Adipocyte (in vitro differentiated cells): Measurements from ENCODE around the gene TUBB4A.
"Not testable (repeated sequence)": the region's sequence is repeated elsewhere in the genome, so short reads cannot be mapped to it uniquely, and the experiment has no call there.

Source experiments
- DNase-seq: peaks from one replicate; pipeline ENCODE4 v3.0.0-alpha.2; 2015; ENCODE audit warnings: low read depth
- H3K27me3 ChIP-seq: replicated peaks from 2 replicates; pipeline ENCODE4 v1.7.0; 2013; ENCODE audit warnings: mild to moderate bottlenecking, low read length, moderate library complexity; ENCODE audit not compliant: control insufficient read depth, insufficient read depth
- H3K36me3 ChIP-seq: 2 replicates; pipeline ENCODE4 v1.7.0; 2013; ENCODE audit warnings: low read length, mild to moderate bottlenecking, moderate library complexity; ENCODE audit not compliant: control insufficient read depth, insufficient read depth, severe bottlenecking
- H3K4me1 ChIP-seq: 2 replicates; pipeline ENCODE4 v1.7.0; 2013; ENCODE audit warnings: mild to moderate bottlenecking, low read length, moderate library complexity; ENCODE audit not compliant: control insufficient read depth, insufficient read depth
- H3K4me3 ChIP-seq: 2 replicates; pipeline ENCODE4 v1.7.0; 2013; ENCODE audit warnings: mild to moderate bottlenecking, low read length, moderate library complexity
- H3K9ac ChIP-seq: 2 replicates; pipeline ENCODE4 v1.7.0; 2013; ENCODE audit warnings: mild to moderate bottlenecking, low read length, moderate library complexity
- H3K9me3 ChIP-seq: 2 replicates; pipeline ENCODE4 v1.7.0; 2013; ENCODE audit warnings: mild to moderate bottlenecking, low read length, moderate library complexity; ENCODE audit not compliant: control insufficient read depth

Gene TUBB4A

DNA sequence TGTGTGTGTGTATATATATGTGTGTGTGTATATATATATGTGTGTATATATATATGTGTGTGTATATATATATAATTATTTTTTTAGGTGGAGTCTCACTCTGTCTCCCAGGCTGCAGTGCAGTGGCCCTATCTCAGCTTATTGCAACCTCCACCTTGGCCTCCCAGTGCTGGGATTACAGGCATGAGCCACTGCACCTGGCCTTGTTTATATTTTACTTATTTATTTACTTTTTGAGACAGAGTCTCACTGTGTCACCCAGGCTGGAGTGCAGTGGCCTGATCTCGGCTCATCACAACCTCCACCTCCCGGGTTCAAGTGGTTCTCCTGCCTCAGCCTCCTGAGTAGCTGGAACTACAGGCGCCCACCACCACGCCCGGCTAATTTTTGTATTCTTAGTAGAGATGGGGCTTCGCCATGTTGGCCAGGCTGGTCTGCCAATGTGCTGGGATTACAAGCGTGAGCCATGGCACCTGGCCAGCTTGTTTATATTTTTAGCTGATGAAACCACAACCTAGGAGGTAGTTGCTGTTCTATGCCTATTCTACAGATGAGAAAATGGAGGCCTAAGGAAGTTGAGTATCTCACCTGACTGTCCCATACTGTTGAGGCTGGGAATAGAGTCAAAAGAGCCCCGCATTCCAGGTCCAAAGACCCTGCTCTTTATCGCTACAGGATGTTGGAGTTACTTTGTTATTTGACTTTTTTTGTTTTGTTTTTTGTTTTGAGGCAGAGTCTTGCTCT lies 6.1 kb upstream of the TUBB4A start:
- not testable (repeated sequence) for H3K27me3 ChIP-seq, H3K9ac ChIP-seq, H3K4me1 ChIP-seq, H3K9me3 ChIP-seq, H3K36me3 ChIP-seq, H3K4me3 ChIP-seq, DNase-seq

DNA sequence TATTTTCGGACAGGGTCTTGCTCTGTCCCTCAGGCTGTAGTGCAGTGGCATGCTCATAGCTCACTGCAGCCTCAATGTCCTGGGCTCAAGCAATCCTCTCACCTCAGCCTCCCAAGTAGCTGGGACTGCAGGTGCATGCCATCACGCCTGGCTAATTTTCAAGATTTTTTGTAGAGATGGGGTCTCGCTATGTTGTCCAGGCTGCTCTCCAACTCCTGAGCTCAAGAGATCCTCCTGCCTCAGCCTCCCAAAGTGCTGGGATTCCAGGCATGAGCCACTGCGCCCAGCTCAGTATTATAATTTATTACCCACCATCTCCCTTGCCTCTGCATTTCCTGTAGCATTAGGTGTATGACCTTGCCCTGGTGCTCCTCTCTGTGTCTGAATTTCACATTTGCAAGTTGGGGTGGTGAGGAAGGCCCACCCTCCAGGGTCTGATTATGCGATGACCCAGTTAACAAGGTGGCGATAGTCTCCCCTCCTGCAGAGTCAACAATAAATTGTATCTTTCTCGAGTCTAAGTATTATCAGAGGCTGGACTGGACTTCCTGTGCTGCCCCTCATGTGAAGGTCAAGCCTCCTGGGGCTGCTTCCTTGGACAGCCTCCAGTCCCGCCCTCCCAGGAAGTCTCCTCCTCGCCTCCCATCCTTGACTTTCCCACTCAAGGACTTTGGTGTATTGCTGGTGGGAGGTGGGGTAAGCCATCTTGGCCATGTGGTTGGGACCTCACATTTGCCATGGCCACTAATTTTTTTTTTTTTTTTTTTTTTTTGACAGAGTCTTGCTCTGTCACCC lies 1.5 kb upstream of the TUBB4A start:
- H3K4me3 ChIP-seq, result no peak overlapping the region
- no peak overlapping the region for H3K9ac ChIP-seq
- H3K9me3 ChIP-seq, result no peaks in the 10 kb centered on the region
- H3K4me1 ChIP-seq, result no peaks in the 10 kb centered on the region
- H3K36me3 ChIP-seq, result no peaks in the 10 kb centered on the region
- H3K27me3 ChIP-seq, result peaks cover 28% of the 10 kb centered on the region
- no peak for DNase-seq

- Histone ChIP-seq H3K36me3 (no peaks in the 10 kb centered on the region), H3K9ac (no peak overlapping the region), H3K4me3 (no peak overlapping the region), H3K9me3 (no peaks in the 10 kb centered on the region), H3K27me3 (peaks cover 34% of the 10 kb centered on the region), H3K4me1 (no peaks in the 10 kb centered on the region)
- no peak for DNase-seq
These were observed 1.0 kb downstream of the TUBB4A start for GRCh38 chr19:6500837-6501739.

DNA sequence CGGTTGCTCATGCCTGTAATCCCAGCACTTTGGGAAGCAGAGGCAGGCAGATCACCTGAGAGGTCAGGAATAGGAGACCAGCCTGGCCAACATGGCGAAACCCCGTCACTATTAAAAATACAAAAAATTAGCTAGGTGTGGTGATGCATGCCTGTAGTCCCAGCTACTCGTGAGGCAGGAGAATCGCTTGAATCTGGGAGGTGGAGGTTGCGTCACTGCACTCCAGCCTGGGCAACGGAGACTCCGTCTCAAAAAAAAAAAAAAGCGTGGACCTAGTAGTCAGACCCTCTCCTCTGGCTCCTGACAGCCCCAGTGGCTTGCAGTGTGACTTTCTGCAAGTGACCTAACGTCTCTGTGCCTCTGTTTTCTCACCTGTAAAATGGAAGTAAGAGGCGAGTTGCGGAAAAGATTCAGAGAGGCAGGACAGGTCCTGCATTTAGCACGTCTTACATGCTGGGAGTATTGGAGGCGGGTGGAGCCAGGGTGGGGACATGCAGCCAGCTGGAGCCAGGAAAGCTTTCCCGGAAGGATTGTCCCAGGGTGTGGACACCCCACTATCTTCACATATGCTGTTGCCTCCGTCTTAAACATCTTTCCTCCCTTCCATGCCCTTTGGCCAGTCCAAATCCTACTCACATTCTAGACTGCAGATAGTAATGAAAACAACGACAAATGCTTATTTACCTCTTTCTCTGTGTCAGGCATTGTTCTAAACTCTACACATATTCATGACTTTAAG lies 2.9 kb downstream of the TUBB4A start:
- no peak overlapping the region for H3K9ac ChIP-seq
- peaks cover 34% of the 10 kb centered on the region for H3K27me3 ChIP-seq
- no peak overlapping the region for H3K4me3 ChIP-seq
- DNase-seq, result no peak
- no peaks in the 10 kb centered on the region for H3K9me3 ChIP-seq
- H3K4me1 ChIP-seq, result no peaks in the 10 kb centered on the region
- H3K36me3 ChIP-seq, result no peaks in the 10 kb centered on the region

GRCh38 chr19:6498294-6499036 lies 3.6 kb downstream of the TUBB4A start:
- H3K9me3 ChIP-seq, result no peaks in the 10 kb centered on the region
- DNase-seq, result no peak
- peaks cover 34% of the 10 kb centered on the region for H3K27me3 ChIP-seq
- no peak overlapping the region for H3K9ac ChIP-seq
- H3K4me3 ChIP-seq, result no peak overlapping the region
- no peaks in the 10 kb centered on the region for H3K36me3 ChIP-seq
- no peaks in the 10 kb centered on the region for H3K4me1 ChIP-seq

DNA sequence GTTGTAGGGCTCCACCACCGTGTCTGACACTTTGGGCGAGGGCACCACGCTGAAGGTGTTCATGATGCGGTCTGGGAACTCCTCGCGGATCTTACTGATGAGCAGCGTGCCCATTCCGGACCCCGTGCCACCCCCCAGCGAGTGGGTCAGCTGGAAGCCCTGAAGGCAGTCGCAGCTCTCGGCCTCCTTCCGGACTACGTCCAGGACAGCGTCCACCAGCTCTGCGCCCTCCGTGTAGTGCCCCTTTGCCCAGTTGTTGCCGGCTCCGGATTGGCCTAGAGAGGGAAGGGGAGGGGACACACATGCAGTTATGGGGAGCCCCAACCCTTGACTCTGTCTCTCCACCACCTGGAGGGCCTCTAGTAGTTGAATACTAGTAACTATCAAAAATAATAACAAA lies 6.2 kb downstream of the TUBB4A start:
- H3K4me1 ChIP-seq, result no peaks in the 10 kb centered on the region
- H3K4me3 ChIP-seq, result no peak overlapping the region
- H3K9ac ChIP-seq, result no peak overlapping the region
- no peak for DNase-seq
- H3K9me3 ChIP-seq, result peaks cover 12% of the 10 kb centered on the region
- no peaks in the 10 kb centered on the region for H3K36me3 ChIP-seq
- peaks cover 29% of the 10 kb centered on the region for H3K27me3 ChIP-seq

- Histone ChIP-seq H3K36me3 (no peaks in the 10 kb centered on the region), H3K4me3 (no peak overlapping the region), H3K9me3 (peaks cover 12% of the 10 kb centered on the region), H3K9ac (no peak overlapping the region), H3K27me3 (peaks cover 24% of the 10 kb centered on the region), H3K4me1 (no peaks in the 10 kb centered on the region)
- no peak for DNase-seq
These were observed 7.6 kb downstream of the TUBB4A start for GRCh38 chr19:6494438-6495036.

GRCh38 chr19:6491802-6492592 lies 10.1 kb downstream of the TUBB4A start:
- no peak overlapping the region for H3K9ac ChIP-seq
- H3K36me3 ChIP-seq, result no peaks in the 10 kb centered on the region
- H3K4me1 ChIP-seq, result no peaks in the 10 kb centered on the region
- peaks cover 12% of the 10 kb centered on the region for H3K9me3 ChIP-seq
- no peak overlapping the region for H3K4me3 ChIP-seq
- no peak for DNase-seq
- H3K27me3 ChIP-seq, result peaks cover 15% of the 10 kb centered on the region

DNA sequence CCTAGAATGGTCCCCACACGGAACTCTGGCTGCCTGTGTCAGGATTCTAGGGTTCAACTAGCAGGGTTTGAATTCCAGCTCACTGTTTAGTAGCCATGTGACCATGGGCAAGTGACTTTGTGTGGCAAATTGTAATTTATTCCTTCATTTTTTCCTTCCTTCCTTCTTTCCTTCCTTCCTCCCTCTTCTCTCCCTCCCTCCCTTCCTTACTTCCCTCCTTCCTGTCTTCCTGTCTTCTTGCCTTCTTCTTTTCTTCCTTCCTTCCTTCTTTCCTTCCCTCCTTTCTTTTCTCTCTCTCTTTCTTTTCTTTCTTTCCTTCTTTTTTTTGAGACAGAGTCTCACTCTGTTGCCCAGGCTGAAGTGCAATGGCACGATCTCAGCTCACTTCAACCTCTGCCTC lies 12.0 kb downstream of the TUBB4A start:
- peaks cover 1% of the 10 kb centered on the region for H3K4me1 ChIP-seq
- H3K4me3 ChIP-seq, result no peak overlapping the region
- DNase-seq, result no peak
- H3K36me3 ChIP-seq, result no peaks in the 10 kb centered on the region
- H3K9ac ChIP-seq, result no peak overlapping the region
- H3K27me3 ChIP-seq, result peaks cover 15% of the 10 kb centered on the region
- peaks cover 12% of the 10 kb centered on the region for H3K9me3 ChIP-seq
